Hepatocyte (in vitro differentiated cells): ENCODE results near the gene SPPL2C.

Experiments
- EZH2phosphoT487 ChIP-seq: fragments of 200-600 bp; sonication (generic); IDR thresholded peaks from one replicate; pipeline ENCODE4 v1.6.1; 2018; ENCODE audit warnings: antibody characterized with exemption, mild to moderate bottlenecking, low read depth, moderate library complexity; ENCODE audit not compliant: unreplicated experiment, severe bottlenecking
- TF ChIP-seq, protein P1 (sequence below): fragments of 200-600 bp; sonication (generic); IDR thresholded peaks from 2 replicates; pipeline ENCODE4 v1.5.1; 2016; ENCODE audit warnings: antibody characterized with exemption, mild to moderate bottlenecking; ENCODE audit not compliant: poor library complexity

DNA sequence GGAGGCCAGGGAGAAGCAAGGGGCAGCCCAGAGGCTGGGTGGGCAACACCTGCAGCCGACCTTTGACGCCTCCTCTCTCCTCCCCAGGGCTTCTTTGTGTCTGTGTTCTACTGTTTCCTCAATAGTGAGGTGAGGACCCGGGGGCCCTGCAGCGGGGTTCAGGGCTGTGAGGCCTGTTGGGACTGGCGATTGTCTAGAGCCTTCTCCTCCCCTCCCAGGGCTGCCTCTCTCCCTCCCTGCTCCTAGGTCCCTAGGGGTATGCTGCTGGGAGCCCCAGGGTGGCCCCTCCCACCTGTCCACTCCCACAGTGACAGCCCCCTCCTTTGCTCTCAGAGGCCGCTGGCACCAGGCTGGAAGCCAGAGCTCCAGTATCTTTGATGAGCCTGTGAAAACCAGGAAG is 10.8 kb upstream of the SPPL2C start:
- TF ChIP-seq EZH2phosphoT487 = no peak
- TF ChIP-seq, protein P1, sequence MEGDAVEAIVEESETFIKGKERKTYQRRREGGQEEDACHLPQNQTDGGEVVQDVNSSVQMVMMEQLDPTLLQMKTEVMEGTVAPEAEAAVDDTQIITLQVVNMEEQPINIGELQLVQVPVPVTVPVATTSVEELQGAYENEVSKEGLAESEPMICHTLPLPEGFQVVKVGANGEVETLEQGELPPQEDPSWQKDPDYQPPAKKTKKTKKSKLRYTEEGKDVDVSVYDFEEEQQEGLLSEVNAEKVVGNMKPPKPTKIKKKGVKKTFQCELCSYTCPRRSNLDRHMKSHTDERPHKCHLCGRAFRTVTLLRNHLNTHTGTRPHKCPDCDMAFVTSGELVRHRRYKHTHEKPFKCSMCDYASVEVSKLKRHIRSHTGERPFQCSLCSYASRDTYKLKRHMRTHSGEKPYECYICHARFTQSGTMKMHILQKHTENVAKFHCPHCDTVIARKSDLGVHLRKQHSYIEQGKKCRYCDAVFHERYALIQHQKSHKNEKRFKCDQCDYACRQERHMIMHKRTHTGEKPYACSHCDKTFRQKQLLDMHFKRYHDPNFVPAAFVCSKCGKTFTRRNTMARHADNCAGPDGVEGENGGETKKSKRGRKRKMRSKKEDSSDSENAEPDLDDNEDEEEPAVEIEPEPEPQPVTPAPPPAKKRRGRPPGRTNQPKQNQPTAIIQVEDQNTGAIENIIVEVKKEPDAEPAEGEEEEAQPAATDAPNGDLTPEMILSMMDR = no peak
